ENCODE results near the gene PRR5.

The PRR5 gene

GRCh38 chr22:44711241-44711560 is 9.2 kb downstream of the PRR5 start:
- no peaks in the 10 kb centered on the region for H3K36me3 Mint-ChIP-seq
- peak overlapping the region; percentile 10 for H3K4me3 Mint-ChIP-seq
- H3K4me1 Mint-ChIP-seq (ENCODE audit: low read depth) = peaks cover 43% of the 10 kb centered on the region
- H3K27me3 Mint-ChIP-seq = no peaks in the 10 kb centered on the region
- H3K27ac Mint-ChIP-seq = peak overlapping the region; percentile 34
- H3K9me3 Mint-ChIP-seq (ENCODE audit: low read depth) = no peaks in the 10 kb centered on the region

- H3K36me3 Mint-ChIP-seq = no peaks in the 10 kb centered on the region
- H3K27ac Mint-ChIP-seq = no peak overlapping the region
- no peaks in the 10 kb centered on the region for H3K27me3 Mint-ChIP-seq
- H3K9me3 Mint-ChIP-seq (ENCODE audit: low read depth) = no peaks in the 10 kb centered on the region
- H3K4me1 Mint-ChIP-seq (ENCODE audit: low read depth) = peaks cover 41% of the 10 kb centered on the region
- H3K4me3 Mint-ChIP-seq = no peak overlapping the region
Measured at GRCh38 chr22:44711690-44712555, 9.9 kb downstream of the PRR5 start.

- peaks cover 37% of the 10 kb centered on the region for H3K4me1 Mint-ChIP-seq (ENCODE audit: low read depth)
- no peaks in the 10 kb centered on the region for H3K9me3 Mint-ChIP-seq (ENCODE audit: low read depth)
- H3K36me3 Mint-ChIP-seq = no peaks in the 10 kb centered on the region
- H3K4me3 Mint-ChIP-seq = no peak overlapping the region
- no peaks in the 10 kb centered on the region for H3K27me3 Mint-ChIP-seq
- H3K27ac Mint-ChIP-seq = no peak overlapping the region
Measured at GRCh38 chr22:44712962-44713361, 11.0 kb downstream of the PRR5 start.

- Mint-ChIP-seq H3K27ac (no peak overlapping the region), H3K4me3 (no peak overlapping the region)
Measured at GRCh38 chr22:44714703-44715350, 12.8 kb downstream of the PRR5 start.

GRCh38 chr22:44718418-44718817 is 16.4 kb downstream of the PRR5 start:
- Mint-ChIP-seq H3K9me3 (ENCODE audit: low read depth) (no peaks in the 10 kb centered on the region), H3K4me3 (no peak overlapping the region), H3K27me3 (no peaks in the 10 kb centered on the region), H3K36me3 (no peaks in the 10 kb centered on the region), H3K27ac (no peak overlapping the region), H3K4me1 (ENCODE audit: low read depth) (peaks cover 4% of the 10 kb centered on the region)

More at GRCh38 chr22:44714703-44715350, 12.8 kb downstream of the PRR5 start:
- Mint-ChIP-seq H3K9me3 (ENCODE audit: low read depth) (no peaks in the 10 kb centered on the region), H3K27me3 (no peaks in the 10 kb centered on the region), H3K36me3 (no peaks in the 10 kb centered on the region), H3K4me1 (ENCODE audit: low read depth) (peaks cover 28% of the 10 kb centered on the region)

- Mint-ChIP-seq H3K36me3 (no peaks in the 10 kb centered on the region), H3K4me3 (no peak overlapping the region), H3K4me1 (ENCODE audit: low read depth) (peaks cover 4% of the 10 kb centered on the region), H3K27ac (no peak overlapping the region), H3K9me3 (ENCODE audit: low read depth) (no peaks in the 10 kb centered on the region), H3K27me3 (no peaks in the 10 kb centered on the region)
Measured at GRCh38 chr22:44719586-44720368, 17.8 kb downstream of the PRR5 start.

GRCh38 chr22:44721213-44721612 is 19.2 kb downstream of the PRR5 start:
- H3K4me3 Mint-ChIP-seq = no peak overlapping the region
- no peaks in the 10 kb centered on the region for H3K36me3 Mint-ChIP-seq
- no peak overlapping the region for H3K27ac Mint-ChIP-seq
- H3K9me3 Mint-ChIP-seq (ENCODE audit: low read depth) = no peaks in the 10 kb centered on the region
- peaks cover 4% of the 10 kb centered on the region for H3K4me1 Mint-ChIP-seq (ENCODE audit: low read depth)
- H3K27me3 Mint-ChIP-seq = no peaks in the 10 kb centered on the region

GRCh38 chr22:44722611-44723010 is 20.6 kb downstream of the PRR5 start:
- Mint-ChIP-seq H3K4me3 (no peak overlapping the region), H3K27me3 (no peaks in the 10 kb centered on the region), H3K36me3 (no peaks in the 10 kb centered on the region), H3K27ac (no peak overlapping the region), H3K9me3 (ENCODE audit: low read depth) (no peaks in the 10 kb centered on the region), H3K4me1 (ENCODE audit: low read depth) (peaks cover 4% of the 10 kb centered on the region)

- no peaks in the 10 kb centered on the region for H3K9me3 Mint-ChIP-seq (ENCODE audit: low read depth)
- no peaks in the 10 kb centered on the region for H3K4me1 Mint-ChIP-seq (ENCODE audit: low read depth)
- H3K27me3 Mint-ChIP-seq = no peaks in the 10 kb centered on the region
- H3K27ac Mint-ChIP-seq = peak overlapping the region; percentile 22
- no peaks in the 10 kb centered on the region for H3K36me3 Mint-ChIP-seq
- H3K4me3 Mint-ChIP-seq = no peak overlapping the region
Measured at GRCh38 chr22:44723801-44724200, 21.8 kb downstream of the PRR5 start.

- Mint-ChIP-seq H3K4me1 (ENCODE audit: low read depth) (peaks cover 6% of the 10 kb centered on the region), H3K9me3 (ENCODE audit: low read depth) (no peaks in the 10 kb centered on the region), H3K27me3 (no peaks in the 10 kb centered on the region), H3K27ac (no peak overlapping the region), H3K4me3 (no peak overlapping the region), H3K36me3 (no peaks in the 10 kb centered on the region)
Measured at GRCh38 chr22:44724416-44724815, 22.4 kb downstream of the PRR5 start.

GRCh38 chr22:44724859-44725258 is 22.9 kb downstream of the PRR5 start:
- no peaks in the 10 kb centered on the region for H3K27me3 Mint-ChIP-seq
- H3K27ac Mint-ChIP-seq = no peak overlapping the region
- peaks cover 7% of the 10 kb centered on the region for H3K4me1 Mint-ChIP-seq (ENCODE audit: low read depth)
- no peaks in the 10 kb centered on the region for H3K9me3 Mint-ChIP-seq (ENCODE audit: low read depth)
- H3K4me3 Mint-ChIP-seq = no peak overlapping the region
- H3K36me3 Mint-ChIP-seq = no peaks in the 10 kb centered on the region

- no peak overlapping the region for H3K27ac Mint-ChIP-seq
- H3K36me3 Mint-ChIP-seq = no peaks in the 10 kb centered on the region
- no peaks in the 10 kb centered on the region for H3K27me3 Mint-ChIP-seq
Measured at GRCh38 chr22:44726439-44726838, 24.4 kb downstream of the PRR5 start.

GRCh38 chr22:44727148-44727547 is 25.1 kb downstream of the PRR5 start:
- Mint-ChIP-seq H3K9me3 (ENCODE audit: low read depth) (no peaks in the 10 kb centered on the region), H3K36me3 (no peaks in the 10 kb centered on the region), H3K4me3 (no peak overlapping the region), H3K27ac (no peak overlapping the region), H3K27me3 (no peaks in the 10 kb centered on the region), H3K4me1 (ENCODE audit: low read depth) (peaks cover 7% of the 10 kb centered on the region)

More at GRCh38 chr22:44726439-44726838, 24.4 kb downstream of the PRR5 start:
- Mint-ChIP-seq H3K4me1 (ENCODE audit: low read depth) (peaks cover 7% of the 10 kb centered on the region), H3K9me3 (ENCODE audit: low read depth) (no peaks in the 10 kb centered on the region), H3K4me3 (no peak overlapping the region)

GRCh38 chr22:44727709-44728108 is 25.7 kb downstream of the PRR5 start:
- H3K4me1 Mint-ChIP-seq (ENCODE audit: low read depth) = peaks cover 7% of the 10 kb centered on the region
- H3K9me3 Mint-ChIP-seq (ENCODE audit: low read depth) = no peaks in the 10 kb centered on the region
- no peak overlapping the region for H3K4me3 Mint-ChIP-seq
- no peaks in the 10 kb centered on the region for H3K27me3 Mint-ChIP-seq
- no peak overlapping the region for H3K27ac Mint-ChIP-seq
- no peaks in the 10 kb centered on the region for H3K36me3 Mint-ChIP-seq

- Mint-ChIP-seq H3K9me3 (ENCODE audit: low read depth) (no peaks in the 10 kb centered on the region), H3K4me3 (peak overlapping the region; percentile 10), H3K4me1 (ENCODE audit: low read depth) (peaks cover 7% of the 10 kb centered on the region), H3K27ac (peak overlapping the region; percentile 41), H3K27me3 (no peaks in the 10 kb centered on the region), H3K36me3 (no peaks in the 10 kb centered on the region)
Measured at GRCh38 chr22:44728761-44729324, 26.8 kb downstream of the PRR5 start.
